Mesenchymal stem cell (in vitro differentiated cells and primary cell): Measurements from ENCODE around the gene UFD1.

ENCODE experiments used
- DNase-seq: peaks from one replicate; pipeline ENCODE4 v3.0.0-alpha.2; 2013
- H2AFZ ChIP-seq: one replicate; pipeline ENCODE4 v1.6.1; 2013; ENCODE audit warnings: low read depth, mild to moderate bottlenecking, control low read depth, inconsistent platforms, low read length, moderate library complexity
- H2AK5ac ChIP-seq: 2 replicates; pipeline ENCODE4 v1.6.1; 2013; ENCODE audit warnings: low read length, moderate library complexity, mild to moderate bottlenecking, inconsistent platforms; ENCODE audit not compliant: severe bottlenecking
- H2BK120ac ChIP-seq: one replicate; pipeline ENCODE4 v1.6.1; 2013; ENCODE audit warnings: low read depth, mild to moderate bottlenecking, inconsistent platforms, low read length, moderate library complexity
- H2BK12ac ChIP-seq, 2 experiments: one replicate each; pipeline ENCODE4 v1.6.1; 2013; ENCODE audit warnings: inconsistent platforms in 2 of 2, low read length in 2 of 2, mild to moderate bottlenecking in 2 of 2, moderate library complexity in 2 of 2, control low read depth in 1 of 2
- H2BK15ac ChIP-seq: one replicate; pipeline ENCODE4 v1.6.1; 2013; ENCODE audit warnings: mild to moderate bottlenecking, low read depth, inconsistent platforms; ENCODE audit not compliant: poor library complexity, severe bottlenecking
- H2BK5ac ChIP-seq: 2 replicates; pipeline ENCODE4 v1.6.1; 2013; ENCODE audit warnings: low read depth, mild to moderate bottlenecking, low read length, control low read depth, inconsistent platforms; ENCODE audit not compliant: poor library complexity, severe bottlenecking
- H3K14ac ChIP-seq, 2 experiments: one replicate each; pipeline ENCODE4 v1.6.1; 2013; ENCODE audit warnings: inconsistent platforms in 2 of 2, low read length in 2 of 2, control low read depth in 1 of 2, mild to moderate bottlenecking in 1 of 2, moderate library complexity in 1 of 2
- H3K18ac ChIP-seq, 2 experiments: one replicate each; pipeline ENCODE4 v1.6.1; 2013; ENCODE audit warnings: inconsistent platforms in 2 of 2, low read length in 2 of 2, control low read depth in 1 of 2, low read depth in 1 of 2, mild to moderate bottlenecking in 1 of 2
- H3K23ac ChIP-seq, 2 experiments: one replicate each; pipeline ENCODE4 v1.6.1; 2013; ENCODE audit warnings: inconsistent platforms in 2 of 2, low read length in 2 of 2, mild to moderate bottlenecking in 2 of 2, moderate library complexity in 2 of 2, control low read depth in 1 of 2
- H3K27ac ChIP-seq: 2 replicates; pipeline ENCODE4 v1.5.1; 2013; ENCODE audit warnings: mild to moderate bottlenecking, moderate library complexity, low read length, control low read depth, inconsistent platforms; ENCODE audit not compliant: poor library complexity, severe bottlenecking
- H3K27me3 ChIP-seq, 2 experiments: 2 replicates each; pipeline versions ENCODE4 v1.6.1 to v1.7.0; 2013; ENCODE audit warnings: low read length in 2 of 2, mild to moderate bottlenecking in 2 of 2, moderate library complexity in 2 of 2, control low read depth in 1 of 2, inconsistent platforms in 1 of 2; ENCODE audit not compliant: control insufficient read depth in 1 of 2, insufficient read depth in 1 of 2
- H3K36me3 ChIP-seq, 2 experiments: 2 replicates each; pipeline versions ENCODE4 v1.6.1 to v1.7.0; 2013; ENCODE audit warnings: low read length in 2 of 2, control low read depth in 1 of 2, inconsistent platforms in 1 of 2, low read depth in 1 of 2, mild to moderate bottlenecking in 1 of 2; ENCODE audit not compliant: insufficient read depth in 2 of 2, control insufficient read depth in 1 of 2
- H3K4ac ChIP-seq, 2 experiments: one replicate each; pipeline ENCODE4 v1.6.1; 2013; ENCODE audit warnings: inconsistent platforms in 2 of 2, low read length in 2 of 2, mild to moderate bottlenecking in 2 of 2, moderate library complexity in 2 of 2, control low read depth in 1 of 2, low read depth in 1 of 2
- H3K4me1 ChIP-seq: 2 replicates; pipeline ENCODE4 v1.6.1; 2013; ENCODE audit warnings: low read depth, low read length, control low read depth; ENCODE audit not compliant: control insufficient read depth, insufficient read depth
- H3K4me2 ChIP-seq: 2 replicates; pipeline ENCODE4 v1.6.1; 2013; ENCODE audit warnings: low read length, mild to moderate bottlenecking, inconsistent platforms; ENCODE audit not compliant: poor library complexity, severe bottlenecking
- H3K4me3 ChIP-seq, 2 experiments: 2 replicates each; pipeline versions ENCODE4 v1.5.1 to v1.7.0; 2013; ENCODE audit warnings: low read length in 2 of 2, mild to moderate bottlenecking in 2 of 2, control low read depth in 1 of 2, low read depth in 1 of 2; ENCODE audit not compliant: insufficient read depth in 1 of 2
- H3K79me1 ChIP-seq: replicated peaks from 2 replicates; pipeline ENCODE4 v1.6.1; 2013; ENCODE audit warnings: mild to moderate bottlenecking, control low read depth, low read length, inconsistent platforms; ENCODE audit not compliant: poor library complexity, severe bottlenecking
- H3K9ac ChIP-seq: 2 replicates; pipeline ENCODE4 v1.7.0; 2013; ENCODE audit warnings: mild to moderate bottlenecking, low read length, moderate library complexity
- H3K9me3 ChIP-seq: 2 replicates; pipeline ENCODE4 v1.7.0; 2013; ENCODE audit warnings: mild to moderate bottlenecking, low read length; ENCODE audit not compliant: control insufficient read depth
- H4K8ac ChIP-seq: one replicate; pipeline ENCODE4 v1.6.1; 2013; ENCODE audit warnings: inconsistent platforms, mild to moderate bottlenecking, low read length, moderate library complexity
- H4K91ac ChIP-seq: one replicate; pipeline ENCODE4 v1.6.1; 2013; ENCODE audit warnings: mild to moderate bottlenecking, low read length, inconsistent platforms
- WGBS: methylation state at CpG from one replicate; pipeline ENCODE4 v1.1.7; 2013; ENCODE audit warnings: mixed read lengths; 5-methylcytosine and 5-hydroxymethylcytosine counted together

The UFD1 gene

DNA sequence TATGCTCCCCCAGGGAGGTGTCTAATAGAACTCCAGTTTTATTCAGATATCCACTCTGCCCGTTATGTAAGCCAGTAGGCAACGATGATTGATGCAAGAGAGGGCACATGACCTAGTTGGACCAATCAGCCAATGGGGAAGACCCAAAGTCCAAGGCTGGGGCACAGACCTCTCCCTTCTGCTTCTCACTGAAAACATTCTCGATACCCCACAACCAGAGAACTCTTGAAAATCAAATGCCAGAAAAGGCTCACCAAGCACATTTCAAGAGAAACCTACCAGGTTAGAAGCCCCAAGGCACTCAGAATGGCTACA lies 54.9 kb downstream of the UFD1 start:
- Histone ChIP-seq H3K27ac (no peak overlapping the region), H2AK5ac (no peak overlapping the region), H3K4me2 (no peak overlapping the region), H3K79me1 (peaks cover 15% of the 10 kb centered on the region), H3K9me3 (no peaks in the 10 kb centered on the region), H4K91ac (no peak overlapping the region), H3K23ac (no peak overlapping the region), H2AFZ (no peak overlapping the region), H2BK120ac (no peak overlapping the region), H4K8ac (no peak overlapping the region), H3K9ac (no peak overlapping the region), H3K4me1 (peaks cover 11% of the 10 kb centered on the region), H3K27me3 (no peaks in the 10 kb centered on the region), H3K36me3 (peaks cover 0 to 6% of the 10 kb centered on the region in 2 experiments), H3K18ac (no peak overlapping the region), H2BK12ac (no peak overlapping the region), H2BK15ac (no peak overlapping the region), H3K4ac (no peak overlapping the region), H3K4me3 (no peak overlapping the region), H2BK5ac (no peak overlapping the region), H3K14ac (no peak overlapping the region)
- WGBS = 97% methylated on average over 3 of the region's 3 CpGs
- DNase-seq = no peak

DNA sequence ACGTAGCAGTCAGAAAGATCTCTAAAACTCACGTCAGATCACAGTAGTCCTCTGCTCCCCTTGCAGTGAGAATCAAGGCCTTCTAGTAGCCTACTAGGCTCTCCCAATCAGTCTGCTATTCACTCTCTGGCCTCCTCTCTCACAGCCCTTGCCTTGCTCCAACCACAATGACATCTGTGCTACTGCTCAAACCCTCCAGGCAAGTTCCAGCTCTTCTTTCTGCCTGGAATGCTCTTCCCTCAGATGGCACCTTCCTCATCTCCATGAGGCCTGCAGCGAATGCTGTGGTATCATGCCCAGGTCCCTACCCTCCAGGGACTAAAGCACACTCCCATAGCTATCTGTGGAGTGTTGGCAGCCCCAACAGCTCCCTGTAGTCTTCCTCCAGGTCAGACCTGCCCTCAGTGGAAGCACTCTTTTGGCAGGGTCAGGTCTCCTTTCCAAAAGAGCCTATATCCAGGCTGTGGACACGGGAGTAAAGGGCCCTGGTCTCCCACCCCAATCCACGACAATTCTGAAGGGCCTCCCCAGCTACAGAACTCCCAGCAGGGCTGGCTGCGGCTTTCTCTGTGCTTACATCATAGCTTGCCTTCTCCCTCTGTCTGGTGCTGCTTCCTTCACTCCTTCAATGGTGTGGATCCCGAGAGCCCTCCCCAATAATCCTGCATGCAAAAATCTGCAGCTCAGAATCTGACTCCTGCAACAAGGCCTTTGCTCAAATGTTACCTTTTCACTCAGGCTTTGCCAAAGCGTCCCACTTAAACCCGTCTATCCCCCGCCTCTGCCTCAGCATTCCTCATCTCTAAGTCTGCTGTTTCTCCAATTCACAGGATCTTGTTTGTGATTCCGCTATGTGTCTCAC lies 56.3 kb downstream of the UFD1 start:
- H2AFZ ChIP-seq = no peak overlapping the region

GRCh38 chr22:19420321-19420720 lies 58.7 kb downstream of the UFD1 start:
- H4K91ac ChIP-seq = no peak overlapping the region
- no peak overlapping the region for H3K4me2 ChIP-seq
- no peak overlapping the region for H3K4me3 ChIP-seq
- H3K18ac ChIP-seq = no peak overlapping the region
- no peaks in the 10 kb centered on the region for H3K27me3 ChIP-seq
- H3K4me1 ChIP-seq = peaks cover 11% of the 10 kb centered on the region
- no peak overlapping the region for H2AK5ac ChIP-seq
- H3K79me1 ChIP-seq = peaks cover 14% of the 10 kb centered on the region
- no peak overlapping the region for H3K27ac ChIP-seq
- H3K9ac ChIP-seq = no peak overlapping the region
- no peak for DNase-seq
- no peak overlapping the region for H3K4ac ChIP-seq
- H2BK120ac ChIP-seq = no peak overlapping the region
- no peak overlapping the region for H2BK15ac ChIP-seq
- H3K23ac ChIP-seq = no peak overlapping the region
- H2BK12ac ChIP-seq = no peak overlapping the region
- H3K36me3 ChIP-seq = peaks cover 0 to 3% of the 10 kb centered on the region in 2 experiments
- no peak overlapping the region for H2AFZ ChIP-seq
- no peak overlapping the region for H2BK5ac ChIP-seq
- 89% methylated on average over 5 of the region's 6 CpGs for WGBS
- no peak overlapping the region for H4K8ac ChIP-seq
- no peak overlapping the region for H3K14ac ChIP-seq
- H3K9me3 ChIP-seq = no peaks in the 10 kb centered on the region

More for the DNA sequence above, 56.3 kb downstream of the UFD1 start:
- H3K27me3 ChIP-seq = no peaks in the 10 kb centered on the region
- no peak overlapping the region for H4K8ac ChIP-seq
- no peak overlapping the region for H2BK15ac ChIP-seq
- H3K36me3 ChIP-seq = peaks cover 0 to 3% of the 10 kb centered on the region in 2 experiments
- no peak overlapping the region for H3K4me3 ChIP-seq
- H2BK5ac ChIP-seq = no peak overlapping the region
- no peak overlapping the region for H3K18ac ChIP-seq
- H3K27ac ChIP-seq = no peak overlapping the region
- H3K79me1 ChIP-seq = peaks cover 13% of the 10 kb centered on the region
- H3K23ac ChIP-seq = no peak overlapping the region
- H3K4me1 ChIP-seq = peaks cover 11% of the 10 kb centered on the region
- DNase-seq = no peak
- no peak overlapping the region for H3K14ac ChIP-seq
- no peak overlapping the region for H3K4ac ChIP-seq
- H2BK120ac ChIP-seq = no peak overlapping the region
- no peak overlapping the region for H4K91ac ChIP-seq
- WGBS = 76% methylated on average over 11 of the region's 11 CpGs
- no peak overlapping the region for H2AK5ac ChIP-seq
- H3K9me3 ChIP-seq = no peaks in the 10 kb centered on the region
- H3K4me2 ChIP-seq = no peak overlapping the region
- no peak overlapping the region for H2BK12ac ChIP-seq
- peak overlapping the region; percentile 9 for H3K9ac ChIP-seq

DNA sequence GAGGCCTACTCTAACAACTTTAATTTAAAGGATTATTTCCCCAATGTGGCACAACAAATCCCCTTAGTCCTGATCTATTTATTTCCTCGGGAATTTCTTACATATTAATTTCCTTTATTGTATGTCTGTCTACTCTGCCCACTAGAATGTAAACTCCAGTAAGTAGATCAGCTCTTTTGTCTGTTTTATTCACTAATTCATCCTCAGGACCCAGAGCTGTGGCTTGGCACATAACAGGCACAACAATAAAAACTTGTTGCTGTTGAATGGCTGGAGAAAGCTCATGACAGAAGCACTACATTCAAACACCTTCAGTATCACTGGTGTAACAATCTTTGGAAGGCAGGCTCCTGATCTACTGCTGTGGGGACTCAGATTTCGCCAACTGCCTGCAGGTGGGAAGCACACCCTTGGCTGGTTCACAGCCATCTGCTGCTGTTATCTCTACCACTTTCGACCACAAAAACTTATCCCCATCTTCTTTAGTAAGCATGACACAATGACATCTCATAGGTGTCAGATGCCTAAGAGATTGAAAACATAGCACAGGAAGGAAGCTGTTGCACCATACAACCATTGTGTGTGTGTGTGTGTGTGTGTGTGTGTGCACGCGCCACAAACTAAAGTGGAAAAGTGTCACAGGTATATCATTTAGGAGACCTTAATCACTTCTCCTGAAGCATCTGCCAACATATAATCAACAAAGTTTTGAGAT lies 59.4 kb downstream of the UFD1 start:
- H3K9me3 ChIP-seq = no peaks in the 10 kb centered on the region
- no peak overlapping the region for H2AK5ac ChIP-seq
- no peak overlapping the region for H2AFZ ChIP-seq
- WGBS = 100% methylated on average over 2 of the region's 5 CpGs
- no peak overlapping the region for H3K23ac ChIP-seq
- no peak overlapping the region for H2BK120ac ChIP-seq
- H3K4ac ChIP-seq = no peak overlapping the region
- H2BK15ac ChIP-seq = no peak overlapping the region
- no peak overlapping the region for H4K8ac ChIP-seq
- H3K4me1 ChIP-seq = peaks cover 11% of the 10 kb centered on the region
- no peak overlapping the region for H3K4me2 ChIP-seq
- no peaks in the 10 kb centered on the region for H3K36me3 ChIP-seq
- H3K4me3 ChIP-seq = no peak overlapping the region
- H2BK12ac ChIP-seq = no peak overlapping the region
- no peak overlapping the region for H3K18ac ChIP-seq
- H3K27me3 ChIP-seq = no peaks in the 10 kb centered on the region
- H3K27ac ChIP-seq = no peak overlapping the region
- no peak for DNase-seq
- H3K9ac ChIP-seq = no peak overlapping the region
- no peak overlapping the region for H2BK5ac ChIP-seq
- H3K79me1 ChIP-seq = peaks cover 14% of the 10 kb centered on the region
- H4K91ac ChIP-seq = no peak overlapping the region
- no peak overlapping the region for H3K14ac ChIP-seq
